H54 (cell line): Measurements from ENCODE around the gene GRAMD4.

Experiments
- DNase-seq: peaks from one replicate; pipeline ENCODE4 v3.0.0; 2011; ENCODE audit warnings: low spot score, mixed read lengths; ENCODE audit not compliant: insufficient read length
- FAIRE-seq: peaks from 3 replicates; lab custom pipeline; 2011; peaks lifted over from hg19 to GRCh38; lab: Jason Lieb, UNC
- POLR2A ChIP-seq: IDR thresholded peaks from 2 replicates; pipeline ENCODE4 v1.6.1; 2011; ENCODE audit warnings: low read depth, mild to moderate bottlenecking, low read length

The GRAMD4 gene

DNA sequence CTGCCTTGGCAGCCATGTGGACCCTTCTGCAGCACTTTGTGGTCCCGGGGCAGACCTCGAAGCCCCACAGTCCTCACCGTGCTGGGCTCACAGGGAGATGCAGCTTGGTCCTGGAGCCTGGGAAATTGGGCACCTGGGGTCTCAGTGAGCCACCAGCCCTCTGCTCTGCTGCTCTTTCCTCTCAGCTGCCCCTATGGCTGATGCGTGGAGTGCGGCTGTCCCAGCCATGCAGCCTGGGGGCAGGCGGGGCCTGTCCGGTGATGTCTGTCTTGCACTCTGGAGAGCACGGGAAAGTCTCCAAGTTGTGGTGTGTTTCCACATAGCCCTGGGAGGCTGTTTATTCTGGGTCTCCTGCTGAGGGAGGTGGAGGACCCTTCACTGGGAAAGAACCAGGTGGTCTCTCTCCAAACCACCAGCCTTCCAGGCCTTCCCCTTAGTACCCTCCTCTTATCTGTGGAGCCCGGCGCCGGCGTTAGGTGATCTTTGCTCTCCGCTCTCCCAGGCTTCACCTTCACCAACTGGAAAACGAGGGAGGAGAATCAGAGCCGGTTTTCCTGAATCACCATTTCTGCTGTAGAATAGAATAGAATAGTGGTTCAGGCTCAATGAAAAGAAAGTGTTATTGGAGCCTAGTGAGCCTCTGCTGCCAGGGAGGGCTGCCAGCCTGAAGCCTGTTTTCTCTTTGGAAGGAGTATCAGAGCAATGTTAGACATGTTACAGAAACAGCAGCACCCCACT is 41.2 kb upstream of the GRAMD4 start:
- DNase-seq (no peak), FAIRE-seq (no peak)
- TF ChIP-seq POLR2A = no peak

GRCh38 chr22:46579751-46580449 is 40.3 kb upstream of the GRAMD4 start:
- TF ChIP-seq POLR2A = no peak
- DNase-seq (no peak), FAIRE-seq (no peak)

DNA sequence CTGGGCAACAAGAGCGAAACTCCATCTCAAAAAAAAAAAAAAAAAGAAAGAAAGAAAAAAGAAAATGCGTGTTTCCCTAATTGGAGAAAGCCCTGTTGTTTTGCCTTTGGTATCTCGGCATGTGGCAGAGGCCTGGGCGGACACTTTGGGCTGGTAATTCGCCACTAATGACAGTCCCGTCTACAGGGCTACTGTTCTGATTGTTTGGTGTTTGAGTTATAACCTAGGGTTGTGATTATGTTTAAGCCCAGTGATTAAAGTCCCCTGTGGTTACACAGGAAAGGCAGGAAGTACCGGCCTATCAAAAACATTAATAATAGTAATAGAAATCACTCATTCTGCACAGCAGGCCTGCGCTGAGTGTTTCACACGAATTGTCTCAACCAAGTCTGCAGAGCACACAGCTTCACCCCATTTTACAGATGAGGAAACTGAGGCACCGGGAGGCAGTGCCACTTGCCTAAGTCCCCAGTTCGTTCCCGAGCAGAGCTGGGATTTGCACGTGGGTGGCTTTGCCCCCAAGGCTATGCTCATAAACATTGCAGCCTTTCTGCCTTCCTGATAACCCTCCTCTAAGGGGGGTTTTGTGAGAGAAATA is 39.1 kb upstream of the GRAMD4 start:
- no peak for FAIRE-seq
- TF ChIP-seq POLR2A = no peak
- DNase-seq = no peak

- FAIRE-seq (no peak), DNase-seq (no peak)
- no peak for TF ChIP-seq POLR2A
Measured at GRCh38 chr22:46581538-46582244, 38.5 kb upstream of the GRAMD4 start.

DNA sequence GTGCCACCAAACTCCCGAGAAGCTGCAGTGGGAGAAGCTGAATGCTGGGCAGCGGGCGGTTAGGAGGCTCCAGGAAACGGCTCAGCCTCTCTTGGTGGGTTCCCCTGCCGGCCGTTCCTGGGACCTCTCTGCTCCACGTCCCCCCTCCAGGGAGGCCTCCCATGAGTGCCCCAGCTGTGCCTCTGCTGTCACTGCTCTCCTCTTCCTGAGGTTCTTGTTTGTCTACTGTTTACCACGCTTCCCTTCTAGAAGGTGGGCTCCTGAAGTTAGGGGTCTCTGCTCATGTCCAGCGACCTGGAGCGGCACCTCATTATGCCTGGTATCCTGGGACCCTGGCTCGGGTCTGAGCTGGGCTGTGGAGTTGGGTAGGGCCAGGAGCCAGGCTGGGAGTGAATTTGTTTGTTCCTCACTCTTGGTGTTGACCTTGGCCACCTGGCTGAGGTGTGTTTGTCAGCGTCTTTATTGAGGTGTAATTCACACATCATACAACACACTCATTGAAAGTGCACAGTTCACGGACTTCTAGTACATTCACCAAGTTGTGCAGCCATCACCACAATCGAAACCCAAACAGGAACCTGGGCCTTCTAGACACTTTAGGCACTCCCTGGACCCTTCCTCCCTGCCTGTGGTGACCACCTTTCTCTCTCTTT is 37.8 kb upstream of the GRAMD4 start:
- DNase-seq (no peak), FAIRE-seq (no peak)
- no peak for TF ChIP-seq POLR2A

GRCh38 chr22:46583571-46583970 is 36.6 kb upstream of the GRAMD4 start:
- DNase-seq = no peak
- no peak for TF ChIP-seq POLR2A
- no peak for FAIRE-seq

DNA sequence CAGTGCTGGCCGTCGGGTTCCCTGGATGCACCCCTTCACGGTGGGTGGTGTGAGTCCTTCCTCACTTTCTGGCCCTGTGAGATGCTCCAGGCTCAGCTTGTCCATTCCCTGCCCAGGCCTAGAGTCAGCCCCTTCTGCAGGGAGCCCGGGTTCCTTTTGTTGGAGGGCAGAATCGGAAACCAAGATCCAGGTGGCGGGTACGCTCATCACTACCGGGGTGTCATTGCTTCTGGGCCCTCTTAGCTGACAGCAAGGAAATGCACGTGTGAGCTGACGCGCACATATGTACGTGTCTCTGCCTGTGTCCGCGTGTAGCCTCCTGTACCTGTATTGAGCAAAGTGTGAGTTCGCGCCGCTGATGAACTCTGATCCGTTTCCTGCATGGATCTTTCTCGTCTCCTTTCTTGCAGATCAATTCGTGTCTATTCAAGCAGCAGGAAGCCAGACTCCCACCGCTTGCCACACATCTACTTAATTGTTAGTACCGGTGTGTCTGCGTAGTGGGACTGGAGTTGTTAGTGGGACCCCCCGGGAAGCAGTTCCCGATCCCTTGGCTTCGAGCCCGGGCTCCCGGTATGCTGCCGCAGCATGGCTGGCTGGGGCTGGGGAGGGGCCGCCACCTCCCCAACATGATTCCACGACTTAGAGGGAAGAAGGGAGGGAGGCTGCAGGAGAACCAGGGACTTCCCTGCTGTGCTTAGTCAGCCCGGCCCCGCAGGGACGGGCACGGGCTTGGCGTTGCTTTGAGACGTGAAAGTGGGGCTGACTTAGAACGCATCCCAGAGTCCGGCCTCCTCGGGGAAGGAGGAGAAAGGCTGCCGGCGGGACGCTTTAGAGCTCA is 35.9 kb upstream of the GRAMD4 start:
- FAIRE-seq = no peak
- TF ChIP-seq POLR2A = no peak
- peak; percentile 48 for DNase-seq

GRCh38 chr22:46585340-46586122 is 34.7 kb upstream of the GRAMD4 start:
- no peak for TF ChIP-seq POLR2A
- FAIRE-seq (no peak), DNase-seq (no peak)

- no peak for TF ChIP-seq POLR2A
- FAIRE-seq = no peak
- no peak for DNase-seq
Measured at GRCh38 chr22:46586123-46586519, 34.1 kb upstream of the GRAMD4 start.

GRCh38 chr22:46586531-46587011 is 33.6 kb upstream of the GRAMD4 start:
- FAIRE-seq (no peak), DNase-seq (no peak)
- TF ChIP-seq POLR2A = no peak

GRCh38 chr22:46587061-46587460 is 33.1 kb upstream of the GRAMD4 start:
- FAIRE-seq (no peak), DNase-seq (no peak)
- TF ChIP-seq POLR2A = no peak
